ENCODE data around the gene SUSD1.

DNA sequence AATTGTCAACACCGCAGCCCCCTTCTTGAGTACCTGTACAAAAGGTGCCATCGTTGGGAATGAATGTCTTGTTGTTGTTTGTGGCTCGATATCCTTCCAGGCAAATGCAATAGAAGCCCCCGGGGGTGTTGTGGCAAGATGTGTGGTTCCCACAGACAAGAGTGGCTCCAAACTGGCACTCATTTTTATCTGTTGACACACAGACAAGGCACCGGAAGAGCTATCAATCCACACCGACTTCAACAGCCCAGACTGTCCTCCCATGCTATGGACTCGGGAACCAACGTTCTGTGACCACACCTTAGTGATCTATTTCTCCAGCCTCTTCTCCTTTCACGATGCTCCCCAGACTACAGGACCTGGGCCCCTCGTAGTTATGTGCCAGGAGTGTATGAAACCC is 25.9 kb downstream of the SUSD1 start:
- TF ChIP-seq, protein P1, sequence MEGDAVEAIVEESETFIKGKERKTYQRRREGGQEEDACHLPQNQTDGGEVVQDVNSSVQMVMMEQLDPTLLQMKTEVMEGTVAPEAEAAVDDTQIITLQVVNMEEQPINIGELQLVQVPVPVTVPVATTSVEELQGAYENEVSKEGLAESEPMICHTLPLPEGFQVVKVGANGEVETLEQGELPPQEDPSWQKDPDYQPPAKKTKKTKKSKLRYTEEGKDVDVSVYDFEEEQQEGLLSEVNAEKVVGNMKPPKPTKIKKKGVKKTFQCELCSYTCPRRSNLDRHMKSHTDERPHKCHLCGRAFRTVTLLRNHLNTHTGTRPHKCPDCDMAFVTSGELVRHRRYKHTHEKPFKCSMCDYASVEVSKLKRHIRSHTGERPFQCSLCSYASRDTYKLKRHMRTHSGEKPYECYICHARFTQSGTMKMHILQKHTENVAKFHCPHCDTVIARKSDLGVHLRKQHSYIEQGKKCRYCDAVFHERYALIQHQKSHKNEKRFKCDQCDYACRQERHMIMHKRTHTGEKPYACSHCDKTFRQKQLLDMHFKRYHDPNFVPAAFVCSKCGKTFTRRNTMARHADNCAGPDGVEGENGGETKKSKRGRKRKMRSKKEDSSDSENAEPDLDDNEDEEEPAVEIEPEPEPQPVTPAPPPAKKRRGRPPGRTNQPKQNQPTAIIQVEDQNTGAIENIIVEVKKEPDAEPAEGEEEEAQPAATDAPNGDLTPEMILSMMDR (IDR thresholded peaks at IDR 0.05; ENCODE audit: insufficient read depth, low read depth, low read length): no peak
- TF ChIP-seq EZH2 (IDR thresholded peaks at IDR 0.05; ENCODE audit: insufficient read depth, low read length): no peak
